ENCODE data around the gene OR2AT4.

OR2AT4 gene

GRCh38 chr11:75087319-75088305 is 9.1 kb downstream of the OR2AT4 start:
- Histone ChIP-seq H3K4me3 (ENCODE audit: low read depth in 1 of 2, low read length in 1 of 2) (no peak overlapping the region), H3K36me3 (no peaks in the 10 kb centered on the region), H3K4me1 (ENCODE audit: control insufficient read depth in 1 of 2, insufficient read depth in 1 of 2, low read depth in 1 of 2, low read length in 1 of 2) (no peaks in the 10 kb centered on the region), H3K27ac (no peak overlapping the region), H3K27me3 (peaks cover 52% of the 10 kb centered on the region), H3K9me3 (no peaks in the 10 kb centered on the region)
- no peak for TF ChIP-seq CTCF (IDR thresholded peaks at IDR 0.05)

GRCh38 chr11:75084883-75085282 is 11.8 kb downstream of the OR2AT4 start:
- H3K9me3 ChIP-seq = no peaks in the 10 kb centered on the region
- H3K4me3 ChIP-seq (ENCODE audit: low read depth in 1 of 2, low read length in 1 of 2) = no peak overlapping the region
- no peaks in the 10 kb centered on the region for H3K4me1 ChIP-seq (ENCODE audit: control insufficient read depth in 1 of 2, insufficient read depth in 1 of 2, low read depth in 1 of 2, low read length in 1 of 2)
- H3K36me3 ChIP-seq = no peaks in the 10 kb centered on the region
- H3K27ac ChIP-seq = no peak overlapping the region
- H3K27me3 ChIP-seq = peaks cover 58% of the 10 kb centered on the region
- no peak for TF ChIP-seq CTCF (IDR thresholded peaks at IDR 0.05)

GRCh38 chr11:75083217-75083605 is 13.5 kb downstream of the OR2AT4 start:
- TF ChIP-seq CTCF (IDR thresholded peaks at IDR 0.05) = no peak
- no peaks in the 10 kb centered on the region for H3K9me3 ChIP-seq
- H3K36me3 ChIP-seq = no peaks in the 10 kb centered on the region
- H3K4me3 ChIP-seq (ENCODE audit: low read depth in 1 of 2, low read length in 1 of 2) = no peak overlapping the region
- H3K27ac ChIP-seq = no peak overlapping the region
- H3K27me3 ChIP-seq = peaks cover 54% of the 10 kb centered on the region
- H3K4me1 ChIP-seq (ENCODE audit: control insufficient read depth in 1 of 2, insufficient read depth in 1 of 2, low read depth in 1 of 2, low read length in 1 of 2) = no peaks in the 10 kb centered on the region

- TF ChIP-seq CTCF (IDR thresholded peaks at IDR 0.05) = no peak
- Histone ChIP-seq H3K27ac (no peak overlapping the region), H3K9me3 (no peaks in the 10 kb centered on the region), H3K27me3 (peaks cover 54% of the 10 kb centered on the region), H3K4me1 (ENCODE audit: control insufficient read depth in 1 of 2, insufficient read depth in 1 of 2, low read depth in 1 of 2, low read length in 1 of 2) (no peaks in the 10 kb centered on the region), H3K4me3 (ENCODE audit: low read depth in 1 of 2, low read length in 1 of 2) (no peak overlapping the region), H3K36me3 (no peaks in the 10 kb centered on the region)
These were observed 14.0 kb downstream of the OR2AT4 start for GRCh38 chr11:75082601-75083216.

GRCh38 chr11:75079546-75079945 is 17.1 kb downstream of the OR2AT4 start:
- no peak for TF ChIP-seq CTCF (IDR thresholded peaks at IDR 0.05)
- H3K27me3 ChIP-seq = peaks cover 46% of the 10 kb centered on the region
- H3K27ac ChIP-seq = no peak overlapping the region
- no peak overlapping the region for H3K4me3 ChIP-seq (ENCODE audit: low read depth in 1 of 2, low read length in 1 of 2)
- no peaks in the 10 kb centered on the region for H3K36me3 ChIP-seq
- H3K9me3 ChIP-seq = no peaks in the 10 kb centered on the region
- H3K4me1 ChIP-seq (ENCODE audit: control insufficient read depth in 1 of 2, insufficient read depth in 1 of 2, low read depth in 1 of 2, low read length in 1 of 2) = no peaks in the 10 kb centered on the region
